HG02642 (cell line): ENCODE results near the gene DHRS9.

Source experiments
- ATAC-seq: cut with Tn5 transposase; IDR thresholded peaks from one replicate; pipeline ENCODE4 v1.9.1; 2021; ENCODE audit warnings: mild to moderate bottlenecking; ENCODE audit not compliant: unreplicated experiment, poor library complexity

The DHRS9 gene

DNA sequence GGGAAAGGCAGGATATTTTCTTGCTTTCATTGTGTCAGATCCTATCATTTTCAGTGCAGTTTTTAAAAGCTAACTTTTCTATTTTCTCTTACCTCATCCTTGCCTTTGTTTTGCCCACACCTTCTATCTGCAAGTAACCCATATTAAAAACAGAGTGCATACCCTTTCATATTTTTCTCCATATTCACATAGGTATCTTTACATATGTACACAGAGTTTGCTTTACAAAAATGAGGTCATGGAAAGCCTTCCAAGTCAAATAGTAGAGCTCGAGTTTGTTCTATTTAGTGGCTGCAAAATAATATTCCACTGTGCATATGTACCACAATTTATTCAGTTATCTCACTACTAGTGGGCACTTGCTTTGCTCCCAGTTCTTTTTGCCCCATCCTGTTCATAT is 3.9 kb upstream of the DHRS9 start:
- ATAC-seq = no peak

DNA sequence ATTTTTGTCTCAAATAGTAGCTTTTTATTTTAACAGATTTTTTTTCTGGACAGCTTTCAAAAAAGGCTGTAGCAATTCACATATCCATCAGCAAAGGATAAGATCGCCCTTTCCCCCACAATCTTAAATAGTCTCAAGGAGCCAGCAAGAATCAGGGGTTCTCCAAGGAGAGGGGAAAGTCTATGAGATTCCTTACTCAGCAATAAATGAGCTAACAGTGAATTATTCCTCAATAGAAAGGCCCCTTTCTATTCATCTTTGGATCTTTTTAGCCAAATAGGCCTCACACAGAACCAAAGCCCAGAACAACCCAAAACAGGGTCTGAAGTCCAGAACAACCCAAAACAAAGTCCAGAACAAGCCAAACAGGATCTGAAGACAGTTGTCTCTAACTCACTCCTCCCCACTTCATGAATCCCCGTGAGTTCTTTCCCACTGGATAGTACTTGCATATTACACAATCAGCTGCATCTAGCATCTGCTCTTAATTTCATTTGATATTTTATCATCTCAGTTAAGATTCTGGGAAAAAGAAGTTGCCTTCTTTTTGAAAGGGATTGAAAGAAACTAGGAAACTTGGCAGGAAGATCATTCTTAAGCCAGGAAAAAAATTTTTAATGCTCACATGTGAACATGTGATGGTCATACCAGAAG is 3.4 kb upstream of the DHRS9 start:
- no peak for ATAC-seq

DNA sequence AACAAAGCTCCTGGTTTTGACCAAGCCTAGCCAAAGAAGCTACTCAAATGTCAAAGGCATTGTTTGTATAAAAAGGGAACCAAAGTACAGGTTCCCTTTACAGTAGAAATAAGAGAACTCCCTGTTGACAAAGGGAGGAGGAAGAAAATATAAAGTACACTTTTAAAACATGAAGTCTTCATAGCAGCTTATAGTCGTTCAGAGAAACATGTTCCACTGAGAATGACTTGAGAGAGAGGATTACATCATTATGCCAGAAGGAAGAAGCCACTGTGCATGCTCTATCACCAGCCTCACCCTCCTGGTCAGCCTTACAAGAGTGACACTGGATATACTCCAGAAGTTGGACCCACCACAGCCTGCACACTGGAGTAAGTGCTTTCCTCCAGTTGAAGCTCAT is 2.5 kb upstream of the DHRS9 start:
- ATAC-seq = no peak

DNA sequence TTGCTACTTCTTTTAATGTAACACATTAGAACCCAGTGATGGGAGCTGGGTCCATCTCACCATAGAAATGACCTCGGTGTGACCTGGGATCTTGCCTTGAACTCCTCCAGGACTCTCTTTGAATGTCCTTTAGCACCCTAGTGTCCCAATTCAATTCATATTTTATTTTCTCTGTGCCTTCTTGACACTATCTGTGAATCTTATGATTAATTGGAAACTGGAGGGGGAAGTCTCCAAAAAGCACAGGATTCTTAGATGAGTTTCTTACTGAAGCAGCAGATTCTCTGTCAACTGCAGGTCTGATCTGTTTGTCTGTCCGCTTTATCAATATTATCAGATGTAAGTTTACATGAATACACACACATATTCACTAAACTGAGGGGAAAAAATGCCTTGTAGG is 470 bp downstream of the DHRS9 start:
- no peak for ATAC-seq

DNA sequence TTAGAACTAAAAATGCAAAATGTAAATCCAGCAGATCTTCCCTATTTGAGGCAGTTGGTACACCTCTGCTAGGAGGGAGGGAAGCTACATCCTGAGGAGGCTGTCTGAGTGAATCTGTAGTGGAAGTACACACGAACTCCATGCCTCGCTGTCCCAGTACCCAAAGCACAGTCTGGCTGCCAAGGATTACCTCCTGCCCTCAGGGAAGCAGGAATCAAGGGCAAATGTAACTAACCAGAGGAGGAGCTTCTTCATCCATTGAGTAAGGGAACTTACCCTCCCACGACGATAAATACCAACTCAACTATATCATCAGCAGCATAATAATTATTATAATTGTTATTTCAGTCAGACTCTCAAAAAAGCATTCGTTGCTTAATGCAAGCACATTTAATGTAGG is 2.1 kb downstream of the DHRS9 start:
- ATAC-seq = no peak

DNA sequence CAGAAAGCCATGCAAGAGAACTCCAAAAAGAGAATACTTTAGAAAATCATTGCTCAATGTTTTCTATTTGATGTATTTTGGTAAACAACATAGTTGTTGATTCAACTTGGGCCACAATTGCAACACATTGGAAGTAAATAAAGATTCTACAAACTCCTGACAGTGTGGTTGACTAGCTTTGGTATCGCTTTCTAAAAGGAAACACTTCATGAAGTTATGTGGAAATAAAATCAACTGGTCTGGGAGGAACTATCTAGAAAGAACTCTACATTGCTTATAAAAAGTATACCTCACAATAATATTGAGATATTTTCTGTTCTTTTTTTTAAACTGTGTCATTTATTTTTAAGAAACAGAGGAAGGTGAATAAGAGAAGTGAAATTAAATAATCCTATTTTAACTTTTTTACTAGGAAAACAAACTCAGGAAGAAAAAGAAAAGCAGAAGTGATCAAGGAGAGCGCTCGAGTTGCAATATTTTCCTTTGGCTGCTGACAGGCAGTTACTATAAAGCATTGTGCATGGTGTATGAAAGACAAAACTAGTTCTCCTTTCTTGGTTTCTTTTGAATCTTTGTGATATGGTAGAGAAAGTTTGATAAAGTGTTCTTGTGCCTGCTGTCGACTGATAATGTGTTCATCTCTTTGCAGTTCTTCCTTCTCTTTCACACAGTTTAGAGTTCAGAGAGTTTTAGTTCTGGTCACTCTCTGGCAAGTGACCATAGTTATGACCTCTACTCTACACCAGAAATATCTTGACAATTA is 3.0 kb downstream of the DHRS9 start:
- ATAC-seq = peak; percentile 44

DNA sequence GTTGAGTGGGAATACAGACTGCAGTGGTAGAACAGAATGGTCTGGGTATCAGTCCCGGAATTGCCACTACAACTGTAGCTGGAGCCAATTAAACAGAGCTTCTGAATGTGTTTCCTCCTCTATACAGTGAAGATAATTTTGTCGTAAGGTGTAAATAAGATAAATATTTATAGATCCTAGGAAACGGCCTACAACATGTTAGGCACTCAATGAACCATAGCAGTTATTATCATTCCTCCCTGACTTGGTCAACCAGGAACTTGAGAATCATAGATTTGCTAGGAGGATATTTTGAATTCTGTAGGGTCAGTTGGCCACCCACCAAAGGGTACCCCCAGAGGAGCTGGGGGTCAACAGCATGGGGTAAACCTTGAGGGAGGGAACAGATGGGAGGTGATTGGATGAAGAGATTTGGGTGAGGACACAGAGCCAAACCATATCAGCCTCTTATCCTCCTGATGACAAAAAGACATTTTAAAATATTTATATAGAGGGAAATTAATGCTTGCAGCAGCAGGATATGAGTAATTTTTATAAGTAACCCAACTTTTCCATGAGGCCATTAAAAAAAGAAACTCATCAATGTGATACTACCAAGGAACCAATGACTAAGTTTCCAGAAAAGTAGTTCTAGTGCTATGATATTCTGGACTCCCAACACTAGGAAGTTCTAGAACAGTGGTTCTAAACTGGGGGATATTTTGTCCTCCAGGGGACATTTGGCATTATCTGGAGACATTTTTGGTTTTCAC is 4.0 kb downstream of the DHRS9 start:
- no peak for ATAC-seq

DNA sequence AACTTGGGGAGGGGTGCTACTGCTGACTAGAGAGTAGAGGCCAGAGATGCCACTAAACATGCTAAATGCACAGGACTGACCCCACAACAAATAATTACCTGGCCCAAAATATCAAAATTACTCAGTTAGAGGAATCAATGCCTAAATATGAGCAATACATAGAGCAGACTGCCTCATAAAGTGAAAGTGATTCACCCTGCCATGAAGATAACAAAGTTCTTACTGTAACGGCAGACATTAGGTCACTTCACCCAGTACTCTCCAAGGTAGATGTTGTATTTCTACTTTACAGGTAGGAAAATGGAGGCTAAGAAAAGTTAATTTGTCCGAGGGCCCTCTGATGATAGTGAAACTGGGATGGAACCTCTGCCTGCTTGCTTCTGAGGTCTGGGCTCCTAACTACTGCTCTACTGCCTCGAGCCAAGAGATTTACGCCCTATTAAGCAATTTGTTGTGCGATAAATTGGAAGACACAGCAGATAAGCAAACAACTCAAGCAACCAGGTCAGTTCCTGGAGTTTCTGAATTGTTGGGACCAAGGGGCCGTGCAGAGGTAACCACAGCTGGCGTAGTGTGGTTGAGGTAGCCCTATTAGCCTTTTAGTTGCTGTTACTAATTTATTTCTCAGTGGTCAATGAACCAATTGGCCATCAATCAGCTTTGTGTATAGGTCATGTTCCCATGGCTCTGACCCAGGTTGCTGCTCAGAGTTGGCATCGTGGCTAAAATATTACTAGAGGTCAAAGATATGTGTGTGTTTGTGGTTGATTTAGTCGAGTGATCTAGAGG is 4.8 kb downstream of the DHRS9 start:
- ATAC-seq = no peak

DNA sequence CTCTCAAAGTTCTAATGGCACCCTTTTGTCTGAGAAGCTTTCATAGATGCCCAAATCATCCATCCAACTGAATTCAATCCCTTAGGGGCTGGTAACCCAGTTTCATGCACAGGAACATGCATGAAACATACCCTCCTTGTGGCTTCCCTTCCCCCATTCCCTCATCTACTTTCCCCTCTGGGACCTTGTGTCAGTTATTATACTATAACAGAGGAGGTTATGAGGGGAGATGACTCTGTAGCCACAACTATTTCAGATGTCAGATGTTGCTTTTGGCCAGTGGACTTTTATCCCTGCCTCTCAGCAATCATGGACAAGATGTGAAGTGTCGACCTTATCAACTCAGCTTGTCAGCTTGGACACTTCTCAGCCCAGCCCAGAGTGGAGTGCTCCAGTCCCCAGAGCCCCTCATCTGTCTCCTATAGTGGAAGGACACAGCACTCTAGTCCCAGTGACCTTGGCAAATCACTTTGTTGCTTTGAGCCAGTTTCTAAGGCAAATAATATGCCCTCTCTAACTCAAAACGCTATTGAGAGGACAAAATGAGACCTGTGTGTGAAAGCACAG is 8.4 kb downstream of the DHRS9 start:
- ATAC-seq = no peak

DNA sequence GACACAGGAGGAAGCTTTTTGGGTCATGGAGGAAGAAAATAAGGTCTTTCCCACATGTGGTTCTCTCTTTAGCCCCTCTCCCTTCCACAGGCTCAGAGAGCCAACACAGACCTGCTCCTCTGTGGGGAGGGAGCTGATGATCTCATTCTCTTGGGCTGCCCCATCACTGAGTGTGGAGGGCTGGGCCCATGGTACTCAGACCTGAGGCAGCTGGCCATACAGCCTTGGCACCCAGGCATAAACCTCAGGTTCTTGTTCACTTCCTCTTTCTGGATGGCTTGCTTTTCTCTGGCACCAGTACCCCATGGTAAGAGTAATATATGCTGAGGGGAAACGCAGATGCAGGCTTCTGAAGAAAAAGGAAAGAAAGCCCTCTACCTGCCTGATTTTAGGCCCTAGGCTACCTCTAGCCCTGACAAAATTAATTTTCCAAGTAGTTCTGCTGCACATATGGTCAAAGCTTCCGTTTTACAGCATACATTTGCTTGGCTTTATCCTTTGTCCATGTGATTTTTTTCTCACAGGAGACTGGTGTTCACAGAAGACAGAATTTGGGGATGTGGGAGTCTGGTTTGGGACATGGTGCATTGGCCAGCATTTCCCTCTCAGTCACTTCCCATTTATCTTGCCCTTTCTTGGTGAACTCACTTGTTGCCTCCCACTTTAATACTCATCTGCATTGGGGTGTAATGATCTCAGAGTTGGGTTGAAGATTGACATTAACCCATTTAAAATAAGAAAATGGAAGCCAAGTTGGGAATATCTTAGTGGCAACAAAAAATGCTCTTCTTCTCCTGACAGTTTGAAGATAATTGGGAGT is 11.1 kb downstream of the DHRS9 start:
- peak; percentile 91 for ATAC-seq

DNA sequence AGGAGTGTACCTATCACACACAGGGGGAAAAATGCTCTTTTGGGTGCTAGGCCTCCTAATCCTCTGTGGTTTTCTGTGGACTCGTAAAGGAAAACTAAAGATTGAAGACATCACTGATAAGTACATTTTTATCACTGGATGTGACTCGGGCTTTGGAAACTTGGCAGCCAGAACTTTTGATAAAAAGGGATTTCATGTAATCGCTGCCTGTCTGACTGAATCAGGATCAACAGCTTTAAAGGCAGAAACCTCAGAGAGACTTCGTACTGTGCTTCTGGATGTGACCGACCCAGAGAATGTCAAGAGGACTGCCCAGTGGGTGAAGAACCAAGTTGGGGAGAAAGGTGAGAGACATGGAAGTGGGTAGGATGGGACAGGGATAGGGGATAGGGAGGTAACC is 12.2 kb downstream of the DHRS9 start:
- ATAC-seq = no peak

DNA sequence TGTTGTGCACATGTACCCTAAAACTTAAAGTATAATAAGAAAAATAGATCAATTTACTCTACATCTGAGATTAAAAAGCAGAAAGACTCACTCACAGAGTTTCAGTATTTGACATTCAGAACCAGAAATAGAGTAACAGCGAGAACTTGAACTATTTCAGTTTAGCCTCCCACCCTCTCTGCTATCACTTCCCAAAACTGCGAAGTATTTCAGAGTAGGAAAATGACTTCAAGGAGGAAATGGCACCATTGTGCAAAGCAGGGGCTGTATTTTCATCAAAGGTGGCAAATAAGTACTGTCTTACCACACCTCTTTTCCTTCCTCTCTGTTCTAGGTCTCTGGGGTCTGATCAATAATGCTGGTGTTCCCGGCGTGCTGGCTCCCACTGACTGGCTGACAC is 13.6 kb downstream of the DHRS9 start:
- ATAC-seq = peak; percentile 55

DNA sequence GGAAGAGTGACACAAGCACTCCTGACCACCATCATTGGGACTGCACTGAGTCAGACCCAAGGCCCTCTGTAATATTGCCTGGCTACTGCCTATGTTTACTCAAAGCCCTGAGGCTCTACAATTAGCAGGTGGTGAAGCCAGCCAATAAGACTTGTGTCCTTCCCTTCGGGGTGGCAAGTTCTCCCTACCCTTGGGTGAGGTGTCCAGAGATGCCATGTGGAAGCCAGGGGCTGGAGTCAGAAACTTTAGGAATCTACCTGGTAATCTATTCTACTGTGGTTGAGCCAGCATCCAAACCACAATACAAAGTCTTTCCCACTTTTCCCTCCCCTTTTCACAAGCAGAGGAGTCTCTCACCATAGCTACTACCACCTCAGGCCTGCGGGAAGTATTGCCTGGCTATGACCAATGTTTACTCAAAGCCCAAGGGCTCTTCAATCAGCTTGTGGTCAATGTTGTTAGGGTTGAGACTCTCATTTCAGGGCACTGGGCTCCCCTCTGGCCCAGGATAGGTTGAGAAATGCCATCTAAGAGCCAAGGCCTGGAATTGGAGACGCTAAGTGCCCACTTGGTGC is 17.6 kb downstream of the DHRS9 start:
- no peak for ATAC-seq

DNA sequence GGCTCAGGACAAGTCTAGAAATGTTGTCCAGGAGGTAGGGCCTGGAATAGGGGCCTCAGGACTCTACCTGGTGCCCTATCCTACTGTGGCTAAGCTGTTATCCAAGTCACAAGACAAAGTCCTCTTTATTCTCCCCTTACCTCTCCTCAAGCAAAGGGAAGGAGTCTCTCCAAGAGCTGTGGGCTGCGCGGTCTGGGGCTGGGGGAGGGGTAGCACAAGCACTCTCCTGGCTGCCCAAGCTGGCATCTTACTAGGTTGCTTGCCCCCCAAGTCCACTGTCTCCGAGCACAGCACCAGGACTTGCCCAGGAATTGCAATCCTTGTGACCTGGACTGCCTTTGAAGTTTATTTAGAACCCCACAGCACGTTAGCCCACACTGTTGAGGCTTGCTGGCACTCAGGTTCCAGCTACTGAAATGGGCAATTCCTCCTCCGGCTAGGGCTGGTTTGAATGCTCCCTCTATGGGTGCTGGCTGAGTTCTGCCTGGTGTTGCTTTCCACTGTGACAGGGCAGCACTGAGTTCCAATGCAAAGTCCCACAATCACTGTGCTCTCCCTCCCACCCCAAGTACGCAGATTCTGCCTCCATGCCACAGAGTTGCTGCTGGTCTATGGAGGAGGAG is 18.5 kb downstream of the DHRS9 start:
- ATAC-seq = no peak

DNA sequence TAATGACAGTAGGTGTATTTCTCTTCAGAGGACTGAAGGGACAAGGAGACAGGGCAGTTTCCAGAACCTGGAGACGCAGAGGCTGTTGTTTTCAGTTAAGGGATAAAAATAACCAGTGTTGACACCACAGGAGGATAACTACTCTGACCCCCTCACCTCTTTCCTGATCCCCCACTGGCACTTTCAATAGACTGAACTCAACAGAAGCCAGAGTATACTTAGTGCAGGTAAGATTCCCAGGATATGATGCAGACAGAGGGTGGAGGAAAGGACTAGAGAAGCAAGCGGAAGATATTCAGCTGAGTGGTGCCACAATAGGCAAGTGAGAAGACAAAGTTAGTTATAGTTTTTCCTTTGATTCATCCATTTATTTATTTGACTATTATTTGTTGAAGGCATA is 19.8 kb downstream of the DHRS9 start:
- ATAC-seq = no peak

DNA sequence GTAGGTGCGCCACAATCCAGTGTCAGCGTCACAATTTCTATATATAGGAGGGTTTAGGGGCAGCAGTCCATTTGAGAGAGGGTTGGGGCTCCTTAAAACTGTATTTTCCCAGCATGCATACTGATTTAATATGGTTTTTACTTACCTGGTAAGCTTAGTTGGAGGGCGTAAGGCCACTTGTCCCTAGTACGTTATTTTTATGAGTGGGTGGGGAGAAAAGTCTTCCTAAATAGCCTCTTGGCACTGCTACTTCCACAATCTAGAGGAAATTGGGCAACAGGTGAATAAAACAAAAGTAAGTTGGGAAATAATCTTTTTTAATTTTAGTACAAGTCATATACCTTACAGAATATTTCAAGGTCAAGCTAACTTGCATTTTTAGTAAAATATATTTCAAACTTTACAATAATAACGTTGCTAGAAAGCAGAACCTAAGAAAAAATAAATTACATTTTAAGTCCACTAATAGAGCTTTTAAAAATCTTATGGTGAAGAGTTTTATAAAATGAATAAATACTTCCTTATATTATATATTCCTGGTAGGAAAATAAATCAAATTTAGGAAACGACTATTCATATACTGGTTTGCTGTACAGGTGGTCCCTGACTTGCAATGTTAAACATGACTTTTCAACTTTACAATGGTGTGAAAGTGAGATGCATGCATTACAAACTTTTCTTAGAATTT is 20.9 kb downstream of the DHRS9 start:
- ATAC-seq = no peak

DNA sequence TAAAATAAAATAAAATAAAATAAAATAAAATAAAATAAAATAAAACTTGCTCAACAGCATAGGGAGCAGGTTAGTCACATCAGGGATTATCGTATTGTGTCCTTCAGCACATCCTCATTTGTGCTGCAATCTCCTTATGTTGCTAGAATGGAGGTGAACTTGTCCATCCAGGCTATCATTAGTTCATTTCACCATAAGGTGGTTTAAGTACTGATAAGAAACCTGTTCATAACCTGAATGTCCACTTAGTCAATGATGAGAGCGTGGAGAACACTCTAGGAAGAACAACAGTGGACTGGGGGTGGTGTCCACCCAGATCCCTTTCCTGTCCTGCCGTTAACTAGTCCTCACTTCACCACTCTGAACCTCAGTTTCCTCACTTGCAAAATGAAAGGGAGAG is 21.9 kb downstream of the DHRS9 start:
- no peak for ATAC-seq
